Measurements from ENCODE around the gene CTDSPL2. TPM values are rescaled to one million over a fixed set of nuclear protein-coding genes. Genes with fewer than 3 reads are reported as not detected.

Gene CTDSPL2
- total RNA-seq, 4 donors from 2014 or later = 40.0 to 75.4 (median 50.0) TPM

Other genes starting within 250 kb of the CTDSPL2 start
- gene FRMD5, start 232.4 kb upstream of the CTDSPL2 start, total RNA-seq = under 1 TPM in 2 of 4 donors, not detected in 2; 0.31 to 0.72 TPM
- gene GOLM2, start 138.9 kb upstream of the CTDSPL2 start, total RNA-seq = 10 to 100 TPM; 27.5 to 52.5 (median 34.3) TPM
- 10 to 100 TPM; 41.4 to 71.7 (median 57.7) TPM for gene EIF3J, start 109.5 kb downstream of the CTDSPL2 start, total RNA-seq
- 100 to 1,000 TPM in 1 of 4 donors, 10 to 100 TPM in 3; 65.1 to 195 (median 87.6) TPM for gene SPG11, start 236.0 kb downstream of the CTDSPL2 start, total RNA-seq

Measured in suprapubic skin (tissue), 4 donors.